K562 (cell line): ENCODE data around the gene RIMS3. TPM values are rescaled to one million over a fixed set of nuclear protein-coding genes. Genes with fewer than 3 reads are reported as not detected.

Experiments used
- ATF1 ChIP-seq, 2 experiments: fragments of 450-650 bp in 1 of 2; IDR thresholded peaks; 2 replicates each; pipeline ENCODE4 v1.6.1; 2016; ENCODE audit warnings: missing compliant biosample characterization in 1 of 2, missing genetic modification characterization in 1 of 2
- GATAD2A ChIP-seq: fragments of 450-650 bp; IDR thresholded peaks from 2 replicates; pipeline ENCODE4 v1.6.1; 2017
- NCOA4 ChIP-seq: fragments of 450-650 bp; IDR thresholded peaks from 2 replicates; pipeline ENCODE4 v1.6.1; 2018; ENCODE audit warnings: mild to moderate bottlenecking; ENCODE audit not compliant: partially characterized antibody
- NCOA6 ChIP-seq: fragments of 450-650 bp; IDR thresholded peaks from 2 replicates; pipeline ENCODE4 v1.6.1; 2017; ENCODE audit warnings: mild to moderate bottlenecking
- PCBP2 ChIP-seq: fragments of 200-400 bp; formaldehyde crosslinking; IDR thresholded peaks from 2 replicates; pipeline ENCODE4 v1.6.1; 2018; ENCODE audit warnings: low read length, low read depth, mild to moderate bottlenecking, moderate library complexity; ENCODE audit not compliant: poor library complexity, severe bottlenecking
- PURB ChIP-seq: sonication (generic); formaldehyde crosslinking; IDR thresholded peaks from 2 replicates; pipeline ENCODE4 v1.9.0; 2021; ENCODE audit warnings: low read depth, mild to moderate bottlenecking, missing genetic modification reagents
- TEAD4 ChIP-seq, 2 experiments: sonication (generic) in 1 of 2; formaldehyde crosslinking in 1 of 2; IDR thresholded peaks; 2 replicates each; pipeline versions ENCODE4 v1.6.1 to v1.8.0; 2012 to 2022; ENCODE audit warnings: borderline replicate concordance in 1 of 2, inconsistent platforms in 1 of 2, low read length in 1 of 2, mild to moderate bottlenecking in 1 of 2, missing genetic modification reagents in 1 of 2
- THAP12 ChIP-seq: fragments of 250-450 bp; sonication (Bioruptor Pico); IDR thresholded peaks from 2 replicates; pipeline ENCODE4 v1.9.0; 2021; ENCODE audit warnings: mild to moderate bottlenecking, inconsistent platforms
- ZC3H8 ChIP-seq: fragments of 450-650 bp; IDR thresholded peaks from 2 replicates; pipeline ENCODE4 v1.6.1; 2017
- ZNF24 ChIP-seq: fragments of 450-650 bp; IDR thresholded peaks from 2 replicates; pipeline ENCODE4 v1.6.1; 2016
- ZNF282 ChIP-seq: sonication (generic); formaldehyde crosslinking; IDR thresholded peaks from 2 replicates; pipeline ENCODE4 v1.8.1; 2023; ENCODE audit warnings: missing genetic modification reagents
- ZNF445 ChIP-seq: fragments of 250-450 bp; sonication (Bioruptor Pico); IDR thresholded peaks from 2 replicates; pipeline ENCODE4 v1.4.0; 2020; ENCODE audit warnings: low read depth, mild to moderate bottlenecking, moderate library complexity
- ZNF609 ChIP-seq: sonication (generic); formaldehyde crosslinking; IDR thresholded peaks from 2 replicates; pipeline ENCODE4 v1.8.1; 2023; ENCODE audit warnings: missing genetic modification reagents, mild to moderate bottlenecking, borderline replicate concordance
- polyA plus RNA-seq, 8 experiments: library from polyadenylated mRNA; depleted of rRNA in 4 of 8; stranded (reverse) in 5 of 8; unstranded in 3 of 8; fragments of >200 nt; fragmentation: Nextera tagmentation in 2 of 8; fragmentation: Illumina TruSeq in 1 of 8; extraction: Ambion mirVana in 2 of 8; extraction: Trizol in 1 of 8; gene quantifications; 2 replicates each; pipeline versions ENCODE4 v1.2.1 to v1.2.3, GENCODE V29; 2011 to 2014; ENCODE audit warnings: inconsistent platforms in 1 of 8, missing spikeins in 1 of 8
- total RNA-seq, 7 experiments: library from RNA; depleted of rRNA in 6 of 7; stranded (reverse); fragments of >200 nt in 6 of 7; fragmentation: Illumina TruSeq in 2 of 7; extraction: Trizol in 2 of 7; gene quantifications; 2 replicates each; pipeline versions ENCODE4 v1.2.1 to v1.2.3, GENCODE V29; 2011 to 2021; ENCODE audit warnings: low replicate concordance in 1 of 7
- TF ChIP-seq, protein P1 (sequence below): fragments of 450-650 bp; IDR thresholded peaks from one replicate; pipeline ENCODE4 v1.6.1; 2018; ENCODE audit warnings: mild to moderate bottlenecking, moderate library complexity; ENCODE audit not compliant: partially characterized antibody
- TF ChIP-seq, protein P2 (sequence below): fragments of 250-450 bp; sonication (Bioruptor Pico); IDR thresholded peaks from 2 replicates; pipeline ENCODE4 v1.5.0; 2021; ENCODE audit warnings: mild to moderate bottlenecking, borderline replicate concordance

The RIMS3 gene
- total and polyA plus RNA-seq, 9 of the 15 experiments (the other 6 are each of a cell fraction or from before 2014, with no cell fraction given): 0.06 to 1.2 (median 0.59) TPM

DNA sequence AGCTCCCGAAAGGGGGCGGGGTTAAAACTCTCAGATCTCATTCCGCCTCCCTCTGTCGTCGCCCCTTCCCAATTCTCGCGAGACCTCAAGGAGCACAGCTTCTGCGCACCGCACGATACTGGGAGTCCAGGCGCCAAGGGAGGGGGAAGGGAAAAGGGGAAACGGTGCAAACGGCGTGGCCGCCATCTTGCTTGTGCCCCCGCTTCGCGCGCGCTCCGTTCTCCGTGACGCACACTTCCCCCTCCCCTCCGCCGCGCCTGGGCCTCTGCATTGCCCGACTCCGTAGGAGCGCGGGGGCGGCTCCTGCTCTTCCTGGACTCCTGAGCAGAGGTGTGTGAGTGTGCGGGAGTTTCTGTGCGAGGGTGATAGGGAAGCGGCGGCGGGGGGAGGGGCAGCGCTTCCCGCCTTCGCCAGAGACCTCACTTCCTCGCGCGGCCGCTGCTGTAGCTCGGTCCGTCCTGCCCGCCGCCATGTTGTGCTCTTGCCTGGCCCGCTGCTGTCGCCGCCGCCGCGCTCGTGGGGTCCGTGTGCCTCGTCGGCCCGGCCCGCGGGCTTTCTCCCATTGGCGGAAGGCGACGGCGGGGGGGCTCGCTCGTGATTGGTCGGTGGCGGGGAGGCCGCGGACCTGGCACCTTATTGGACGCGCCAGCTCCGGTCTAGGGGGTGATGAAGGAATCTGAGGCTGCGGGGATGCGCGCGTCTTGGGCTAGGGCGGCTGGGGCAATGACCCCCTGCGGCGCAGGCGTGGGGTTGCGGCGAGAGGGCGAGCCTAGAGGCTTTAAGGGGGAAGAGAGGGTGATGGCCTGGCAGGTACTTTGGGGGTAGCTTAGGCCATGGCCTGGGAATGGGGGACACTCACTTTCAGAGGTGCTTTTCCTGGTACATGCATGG lies 26.3 kb upstream of the RIMS3 start, which contains the start of gene NFYC (continued):
- TF ChIP-seq NCOA4 (no peak), ZNF282 (CRISPR knock-in tag) (no peak; the same call in none of the 2 replicates), ZNF609 (CRISPR knock-in tag) (0 out of 2 replicates have a peak, but pooled peaks have one; percentile 60), ATF1 (CRISPR knock-in tag; IDR thresholded peaks at IDR 0.05) (no peak; the same call in 1 of the 2 replicates), ATF1 (tag; IDR thresholded peaks at IDR 0.05) (peak; percentile 97), PURB (CRISPR knock-in tag) (no peak), PCBP2 (no peak), ZC3H8 (no peak), NCOA6 (no peak), ZNF24 (peak; percentile 38; the same call in 1 of the 2 replicates), TEAD4 (IDR thresholded peaks at IDR 0.05; ENCODE audit: low read length) (no peak), TEAD4 (CRISPR knock-in tag; IDR thresholded peaks at IDR 0.05; ENCODE audit: borderline replicate concordance) (0 out of 2 replicates have a peak, but pooled peaks have one; percentile 32), GATAD2A (peak; percentile 77; the same call in 1 of the 2 replicates), THAP12 (CRISPR knock-in tag) (peak; percentile 75), ZNF445 (CRISPR knock-in tag) (no peak)
- TF ChIP-seq, protein P1, sequence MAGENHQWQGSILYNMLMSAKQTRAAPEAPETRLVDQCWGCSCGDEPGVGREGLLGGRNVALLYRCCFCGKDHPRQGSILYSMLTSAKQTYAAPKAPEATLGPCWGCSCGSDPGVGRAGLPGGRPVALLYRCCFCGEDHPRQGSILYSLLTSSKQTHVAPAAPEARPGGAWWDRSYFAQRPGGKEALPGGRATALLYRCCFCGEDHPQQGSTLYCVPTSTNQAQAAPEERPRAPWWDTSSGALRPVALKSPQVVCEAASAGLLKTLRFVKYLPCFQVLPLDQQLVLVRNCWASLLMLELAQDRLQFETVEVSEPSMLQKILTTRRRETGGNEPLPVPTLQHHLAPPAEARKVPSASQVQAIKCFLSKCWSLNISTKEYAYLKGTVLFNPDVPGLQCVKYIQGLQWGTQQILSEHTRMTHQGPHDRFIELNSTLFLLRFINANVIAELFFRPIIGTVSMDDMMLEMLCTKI: no peak
- TF ChIP-seq, protein P2, sequence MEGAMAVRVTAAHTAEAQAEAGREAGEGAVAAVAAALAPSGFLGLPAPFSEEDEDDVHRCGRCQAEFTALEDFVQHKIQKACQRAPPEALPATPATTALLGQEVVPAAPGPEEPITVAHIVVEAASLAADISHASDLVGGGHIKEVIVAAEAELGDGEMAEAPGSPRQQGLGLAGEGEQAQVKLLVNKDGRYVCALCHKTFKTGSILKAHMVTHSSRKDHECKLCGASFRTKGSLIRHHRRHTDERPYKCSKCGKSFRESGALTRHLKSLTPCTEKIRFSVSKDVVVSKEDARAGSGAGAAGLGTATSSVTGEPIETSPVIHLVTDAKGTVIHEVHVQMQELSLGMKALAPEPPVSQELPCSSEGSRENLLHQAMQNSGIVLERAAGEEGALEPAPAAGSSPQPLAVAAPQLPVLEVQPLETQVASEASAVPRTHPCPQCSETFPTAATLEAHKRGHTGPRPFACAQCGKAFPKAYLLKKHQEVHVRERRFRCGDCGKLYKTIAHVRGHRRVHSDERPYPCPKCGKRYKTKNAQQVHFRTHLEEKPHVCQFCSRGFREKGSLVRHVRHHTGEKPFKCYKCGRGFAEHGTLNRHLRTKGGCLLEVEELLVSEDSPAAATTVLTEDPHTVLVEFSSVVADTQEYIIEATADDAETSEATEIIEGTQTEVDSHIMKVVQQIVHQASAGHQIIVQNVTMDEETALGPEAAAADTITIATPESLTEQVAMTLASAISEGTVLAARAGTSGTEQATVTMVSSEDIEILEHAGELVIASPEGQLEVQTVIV (CRISPR knock-in tag): no peak; the same call in 1 of the 2 replicates
